Right ventricle myocardium superior (tissue), 1 donor: ENCODE measurements around the gene LRG1. TPM values are rescaled to one million over a fixed set of nuclear protein-coding genes. Genes with fewer than 3 reads are reported as not detected.

Experiments
- ATAC-seq: fragments of 200-7000 bp; cut with Tn5 transposase; one replicate; pipeline ENCODE4 v1.9.1; 2020; ENCODE audit warnings: mild to moderate bottlenecking; ENCODE audit not compliant: poor library complexity
- DNase-seq: peaks from one replicate; pipeline ENCODE4 v3.0.0-alpha.2; 2020
- intact Hi-C: fragments of 100-400 bp; cut with DNase I; formaldehyde crosslinking; loops from one replicate; pipeline ENCODE4 v1.11.2; 2022
- total RNA-seq: library from RNA; stranded (reverse); fragmentation: NEBNext Ultra II Directional; extraction: Animal tissue kit (Norgen Biotek cat#: 25700); gene quantifications from one replicate; pipeline ENCODE4 v1.2.1, GENCODE V29; 2021
- donor health status: DM: no; HTN: yes; CAD: no; lungs with severe emphysema.

Gene LRG1
- total RNA-seq, 1 donor from 2014 or later, result 0.22 TPM

GRCh38 chr19:4487572-4487971 is 52.3 kb downstream of the LRG1 start:
- DNase-seq, result no peak
- intact Hi-C loops, result no loop called here
- ATAC-seq, result peak; percentile 70

Other genes starting within 250 kb of the LRG1 start
- 0.24 TPM for gene TMIGD2, start 237.6 kb downstream of the LRG1 start, total RNA-seq
- gene FSD1, start 235.4 kb downstream of the LRG1 start, total RNA-seq, result not detected
- gene STAP2, start 201.2 kb downstream of the LRG1 start, total RNA-seq, result 1.6 TPM
- 16.6 TPM for gene MPND, start 196.5 kb downstream of the LRG1 start, total RNA-seq
- 18.6 TPM for gene SH3GL1, start 139.5 kb downstream of the LRG1 start, total RNA-seq
- gene CHAF1A, start 137.4 kb downstream of the LRG1 start, total RNA-seq, result 5.4 TPM
- gene UBXN6, start 82.2 kb downstream of the LRG1 start, total RNA-seq, result 120 TPM
- gene HDGFL2, start 67.7 kb downstream of the LRG1 start, total RNA-seq, result 27.8 TPM
- 239 TPM for gene PLIN4, start 21.6 kb downstream of the LRG1 start, total RNA-seq
- gene PLIN5, start 4.8 kb downstream of the LRG1 start, total RNA-seq, result 64.6 TPM
- 15.0 TPM for gene SEMA6B, start 19.6 kb upstream of the LRG1 start, total RNA-seq
- gene TNFAIP8L1, start 99.5 kb upstream of the LRG1 start, total RNA-seq, result 4.6 TPM
- 23.2 TPM for gene MYDGF, start 130.3 kb upstream of the LRG1 start, total RNA-seq
- 54.0 TPM for gene DPP9, start 183.8 kb upstream of the LRG1 start, total RNA-seq